Heart left ventricle (tissue), 13 donors: ENCODE results near the gene ZC3H10.
"Not testable (repeated sequence)": the region's sequence is repeated elsewhere in the genome, so short reads cannot be mapped to it uniquely, and the experiment has no call there.

Experiments
- CTCF ChIP-seq, 12 donors: fragments of 200-600 bp; sonication (generic) in 4 of 12; IDR thresholded peaks; one replicate each; pipeline versions ENCODE4 v1.5.0 to v1.8.0; 2018 to 2022; ENCODE audit warnings: antibody characterized with exemption in 12 of 12, mild to moderate bottlenecking in 5 of 12
- POLR2A ChIP-seq, 2 donors: fragments of 450-650 bp; IDR thresholded peaks; one replicate each; pipeline ENCODE4 v1.6.1; 2017; ENCODE audit warnings: antibody characterized with exemption in 2 of 2, mild to moderate bottlenecking in 2 of 2, moderate library complexity in 2 of 2
- donor health status: ischemic (EF 13 %, LVEDD 7.1; RV severe dilation, severe dysfunction).
- donor health status: DM: no; HTN: yes; CAD: no.
- donor health status: DM: no; HTN: no; CAD: no.
- donor health status: ischemic (EF 25% LVEDD 6.9; RV normal size, moderate dysfunction).
- donor health status: ischemic (EF 25% LVEDD 5.7; RV mildly dilated, moderate dysfunction).
- donor health status: ischemic (EF 35%, LVEDD 5.7; RV mildly dilated, moderate dysfunction).
- donor health status: nonischemic (EF 11% LVEDD 7.7; RV severe dilation, severe dysfunction).
- donor health status: DM: yes; HTN: yes; CAD: no.
- donor health status: PGD.
- donor health status: ischemic (EF 29% LVEDD 5.4; RV normal size, mild dysfunction).
- donor health status: nonischemic (EF 23%, LVEDD 6.1; RV moderate dilation, normal function).

GRCh38 chr12:56117082-56117706 lies 872 bp upstream of the ZC3H10 start:
- not testable (repeated sequence) for TF ChIP-seq CTCF, POLR2A (IDR thresholded peaks at IDR 0.05)
